GM23338 (cell line): Measurements from ENCODE around the gene NHS. TPM values are rescaled to one million over a fixed set of nuclear protein-coding genes. Genes with fewer than 3 reads are reported as not detected.

ENCODE experiments used
- ATAC-seq: fragments of 200-7000 bp; cut with Tn5 transposase; 3 replicates; pipeline ENCODE4 v1.9.1; 2020
- DNase-seq: peaks from one replicate; pipeline ENCODE4 v3.0.0-alpha.2; 2015; ENCODE audit warnings: low spot score
- H2AFZ ChIP-seq: fragments of 200-600 bp; sonication (generic); 2 replicates; pipeline ENCODE4 v1.8.0; 2016; ENCODE audit warnings: antibody characterized with exemption, mild to moderate bottlenecking, moderate library complexity
- H3F3A ChIP-seq: fragments of 200-600 bp; sonication (generic); replicated peaks from 2 replicates; pipeline ENCODE4 v1.8.0; 2017; ENCODE audit warnings: antibody characterized with exemption, mixed run types, low read depth
- H3K27ac ChIP-seq: fragments of 200-600 bp; sonication (generic); 2 replicates; pipeline ENCODE4 v1.6.1; 2016; ENCODE audit warnings: low read depth
- H3K27me3 ChIP-seq: fragments of 200-600 bp; sonication (generic); 2 replicates; pipeline ENCODE4 v1.8.0; 2016; ENCODE audit warnings: mild to moderate bottlenecking, mixed run types, moderate library complexity; ENCODE audit not compliant: insufficient read depth
- H3K36me3 ChIP-seq: fragments of 200-600 bp; sonication (generic); 2 replicates; pipeline ENCODE4 v1.8.0; 2016; ENCODE audit warnings: mild to moderate bottlenecking; ENCODE audit not compliant: insufficient read depth
- H3K4me1 ChIP-seq: fragments of 200-600 bp; sonication (generic); 2 replicates; pipeline ENCODE4 v1.8.0; 2016; ENCODE audit warnings: mild to moderate bottlenecking, moderate library complexity; ENCODE audit not compliant: insufficient read depth
- H3K4me2 ChIP-seq: fragments of 200-600 bp; sonication (generic); 2 replicates; pipeline ENCODE4 v1.7.1; 2017; ENCODE audit warnings: mixed run types
- H3K4me3 ChIP-seq: fragments of 200-600 bp; sonication (generic); 2 replicates; pipeline ENCODE4 v1.6.1; 2016; ENCODE audit warnings: mixed run types
- H3K79me2 ChIP-seq: fragments of 200-600 bp; sonication (generic); replicated peaks from 2 replicates; pipeline ENCODE4 v1.8.0; 2017; ENCODE audit warnings: mild to moderate bottlenecking; ENCODE audit not compliant: insufficient read depth
- H3K9me2 ChIP-seq: fragments of 200-600 bp; sonication (generic); 2 replicates; pipeline ENCODE4 v1.8.0; 2017; ENCODE audit not compliant: insufficient read depth
- H4K20me1 ChIP-seq: fragments of 200-600 bp; sonication (generic); replicated peaks from 2 replicates; pipeline ENCODE4 v1.8.0; 2017; ENCODE audit warnings: mild to moderate bottlenecking; ENCODE audit not compliant: insufficient read depth
- H3K27ac Mint-ChIP-seq: 2 replicates; pipeline ENCODE4 v1.8.0; 2020; ENCODE audit warnings: inconsistent platforms, mild to moderate bottlenecking, moderate library complexity, mixed read lengths
- H3K27me3 Mint-ChIP-seq: 3 replicates; pipeline ENCODE4 v1.8.0; 2022; ENCODE audit warnings: low read depth, mild to moderate bottlenecking, moderate library complexity, mixed read lengths, inconsistent platforms; ENCODE audit not compliant: insufficient read depth, poor library complexity
- H3K36me3 Mint-ChIP-seq: 3 replicates; pipeline ENCODE4 v1.8.0; 2021; ENCODE audit warnings: low read depth, mild to moderate bottlenecking, inconsistent platforms, moderate library complexity, mixed read lengths
- H3K4me1 Mint-ChIP-seq: 3 replicates; pipeline ENCODE4 v1.8.0; 2020; ENCODE audit warnings: mild to moderate bottlenecking, inconsistent platforms, mixed read lengths
- H3K4me3 Mint-ChIP-seq: 3 replicates; pipeline ENCODE4 v1.8.0; 2021; ENCODE audit warnings: moderate library complexity, mild to moderate bottlenecking, inconsistent platforms, mixed read lengths
- H3K9me3 Mint-ChIP-seq: 3 replicates; pipeline ENCODE4 v1.8.0; 2020; ENCODE audit warnings: moderate library complexity, mild to moderate bottlenecking, inconsistent platforms, mixed read lengths
- CREB1 ChIP-seq: fragments of 250-450 bp; sonication (Bioruptor Pico); IDR thresholded peaks from 2 replicates; pipeline ENCODE4 v1.5.0; 2020; ENCODE audit warnings: low read depth, mild to moderate bottlenecking, moderate library complexity
- EZH2 ChIP-seq: fragments of 200-600 bp; sonication (generic); IDR thresholded peaks from one replicate; pipeline ENCODE4 v1.8.0; 2017; ENCODE audit warnings: antibody characterized with exemption, mild to moderate bottlenecking, low read depth; ENCODE audit not compliant: unreplicated experiment
- EZH2phosphoT487 ChIP-seq: fragments of 200-600 bp; sonication (generic); IDR thresholded peaks from one replicate; pipeline ENCODE4 v1.8.1; 2018; ENCODE audit warnings: antibody characterized with exemption; ENCODE audit not compliant: unreplicated experiment
- JUNB ChIP-seq: IDR thresholded peaks from one replicate; pipeline ENCODE4 v1.6.1; 2016; ENCODE audit warnings: antibody characterized with exemption; ENCODE audit not compliant: unreplicated experiment
- NANOG ChIP-seq: IDR thresholded peaks from 2 replicates; pipeline ENCODE4 v1.6.1; 2016; ENCODE audit warnings: antibody characterized with exemption, borderline replicate concordance
- POLR2AphosphoS5 ChIP-seq: IDR thresholded peaks from 2 replicates; pipeline ENCODE4 v1.6.1; 2016; ENCODE audit warnings: antibody characterized with exemption, low read depth
- STAT1 ChIP-seq: IDR thresholded peaks from one replicate; pipeline ENCODE4 v1.6.1; 2016; ENCODE audit warnings: antibody characterized with exemption; ENCODE audit not compliant: unreplicated experiment
- ZNF114 ChIP-seq: fragments of 250-450 bp; sonication (Bioruptor Pico); IDR thresholded peaks from 2 replicates; pipeline ENCODE4 v1.5.0; 2020; ENCODE audit warnings: mild to moderate bottlenecking, moderate library complexity
- ZNF331 ChIP-seq: fragments of 250-450 bp; sonication (Bioruptor Pico); IDR thresholded peaks from 2 replicates; pipeline ENCODE4 v1.5.0; 2020; ENCODE audit warnings: low read depth, mild to moderate bottlenecking, moderate library complexity
- polyA plus RNA-seq: library from polyadenylated mRNA; unstranded; fragments of >200 nt; fragmentation: Nextera tagmentation; extraction: Ambion mirVana; gene quantifications from 2 replicates; pipeline ENCODE4 v1.2.1, GENCODE V29; 2016
- total RNA-seq: library from RNA; depleted of rRNA; stranded (reverse); fragments of >200 nt; shearing (Covaris generic); gene quantifications from 2 replicates; pipeline ENCODE4 v1.2.3, GENCODE V29; 2014
- TF ChIP-seq, protein P1 (sequence below): IDR thresholded peaks from one replicate; pipeline ENCODE4 v1.6.1; 2018; ENCODE audit warnings: antibody characterized with exemption; ENCODE audit not compliant: unreplicated experiment
- TF ChIP-seq, protein P2 (sequence below): fragments of 250-450 bp; sonication (Bioruptor Pico); IDR thresholded peaks from 2 replicates; pipeline ENCODE4 v1.5.0; 2020; ENCODE audit warnings: mild to moderate bottlenecking, moderate library complexity
- TF ChIP-seq, protein P3 (sequence below): IDR thresholded peaks from 2 replicates; pipeline ENCODE4 v1.6.1; 2016; ENCODE audit warnings: antibody characterized with exemption
- TF ChIP-seq, protein P4 (sequence below), 2 experiments: fragments of 200-600 bp in 1 of 2; sonication (generic) in 1 of 2; conservative IDR thresholded peaks; 2 replicates each; pipeline versions ENCODE4 v1.5.1 to v1.6.1; 2016 to 2017; ENCODE audit warnings: antibody characterized with exemption in 2 of 2, low read depth in 2 of 2, mild to moderate bottlenecking in 2 of 2, moderate library complexity in 1 of 2

The NHS gene
- total and polyA plus RNA-seq, 2 experiments from 2014 or later, result 1.8 to 8.2 TPM

DNA sequence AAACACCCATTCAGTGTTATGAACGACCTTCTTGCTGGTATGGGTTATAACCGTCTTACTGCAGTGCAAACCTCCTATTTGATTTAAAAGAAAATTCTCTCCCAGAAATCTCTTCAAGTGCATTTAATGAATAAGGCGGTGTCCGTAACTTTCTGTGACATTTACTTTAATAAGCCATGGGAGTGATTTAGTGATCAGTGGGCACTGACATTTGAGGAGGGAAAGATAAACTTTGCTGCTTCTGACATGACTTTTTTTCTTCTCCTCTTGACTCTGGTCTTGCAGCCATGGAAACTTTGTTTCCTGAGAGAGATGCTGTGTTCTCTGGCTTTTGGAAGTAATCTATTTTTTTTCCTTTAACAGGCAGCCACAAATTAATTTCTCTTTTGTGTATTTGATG lies 106.1 kb downstream of the NHS start:
- H3K27me3 Mint-ChIP-seq, result no peaks in the 10 kb centered on the region
- Histone ChIP-seq H3K79me2 (no peaks in the 10 kb centered on the region), H3F3A (no peaks in the 10 kb centered on the region), H2AFZ (no peak overlapping the region), H3K27me3 (no peaks in the 10 kb centered on the region), H3K4me2 (no peak overlapping the region), H3K9me2 (no peaks in the 10 kb centered on the region), H3K4me1 (peaks cover 5% of the 10 kb centered on the region; the same call in 1 of the 2 replicates), H4K20me1 (no peaks in the 10 kb centered on the region), H3K4me3 (no peak overlapping the region), H3K27ac (no peak overlapping the region), H3K36me3 (no peaks in the 10 kb centered on the region)
- H3K4me3 Mint-ChIP-seq, result no peak overlapping the region
- H3K4me1 Mint-ChIP-seq, result peaks cover 16% of the 10 kb centered on the region
- H3K27ac Mint-ChIP-seq, result no peak overlapping the region
- DNase-seq (no peak), ATAC-seq (no peak)
- no peaks in the 10 kb centered on the region for H3K9me3 Mint-ChIP-seq
- H3K36me3 Mint-ChIP-seq, result no peaks in the 10 kb centered on the region
- TF ChIP-seq, protein P1, sequence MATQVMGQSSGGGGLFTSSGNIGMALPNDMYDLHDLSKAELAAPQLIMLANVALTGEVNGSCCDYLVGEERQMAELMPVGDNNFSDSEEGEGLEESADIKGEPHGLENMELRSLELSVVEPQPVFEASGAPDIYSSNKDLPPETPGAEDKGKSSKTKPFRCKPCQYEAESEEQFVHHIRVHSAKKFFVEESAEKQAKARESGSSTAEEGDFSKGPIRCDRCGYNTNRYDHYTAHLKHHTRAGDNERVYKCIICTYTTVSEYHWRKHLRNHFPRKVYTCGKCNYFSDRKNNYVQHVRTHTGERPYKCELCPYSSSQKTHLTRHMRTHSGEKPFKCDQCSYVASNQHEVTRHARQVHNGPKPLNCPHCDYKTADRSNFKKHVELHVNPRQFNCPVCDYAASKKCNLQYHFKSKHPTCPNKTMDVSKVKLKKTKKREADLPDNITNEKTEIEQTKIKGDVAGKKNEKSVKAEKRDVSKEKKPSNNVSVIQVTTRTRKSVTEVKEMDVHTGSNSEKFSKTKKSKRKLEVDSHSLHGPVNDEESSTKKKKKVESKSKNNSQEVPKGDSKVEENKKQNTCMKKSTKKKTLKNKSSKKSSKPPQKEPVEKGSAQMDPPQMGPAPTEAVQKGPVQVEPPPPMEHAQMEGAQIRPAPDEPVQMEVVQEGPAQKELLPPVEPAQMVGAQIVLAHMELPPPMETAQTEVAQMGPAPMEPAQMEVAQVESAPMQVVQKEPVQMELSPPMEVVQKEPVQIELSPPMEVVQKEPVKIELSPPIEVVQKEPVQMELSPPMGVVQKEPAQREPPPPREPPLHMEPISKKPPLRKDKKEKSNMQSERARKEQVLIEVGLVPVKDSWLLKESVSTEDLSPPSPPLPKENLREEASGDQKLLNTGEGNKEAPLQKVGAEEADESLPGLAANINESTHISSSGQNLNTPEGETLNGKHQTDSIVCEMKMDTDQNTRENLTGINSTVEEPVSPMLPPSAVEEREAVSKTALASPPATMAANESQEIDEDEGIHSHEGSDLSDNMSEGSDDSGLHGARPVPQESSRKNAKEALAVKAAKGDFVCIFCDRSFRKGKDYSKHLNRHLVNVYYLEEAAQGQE, result no peak
- TF ChIP-seq, protein P2, sequence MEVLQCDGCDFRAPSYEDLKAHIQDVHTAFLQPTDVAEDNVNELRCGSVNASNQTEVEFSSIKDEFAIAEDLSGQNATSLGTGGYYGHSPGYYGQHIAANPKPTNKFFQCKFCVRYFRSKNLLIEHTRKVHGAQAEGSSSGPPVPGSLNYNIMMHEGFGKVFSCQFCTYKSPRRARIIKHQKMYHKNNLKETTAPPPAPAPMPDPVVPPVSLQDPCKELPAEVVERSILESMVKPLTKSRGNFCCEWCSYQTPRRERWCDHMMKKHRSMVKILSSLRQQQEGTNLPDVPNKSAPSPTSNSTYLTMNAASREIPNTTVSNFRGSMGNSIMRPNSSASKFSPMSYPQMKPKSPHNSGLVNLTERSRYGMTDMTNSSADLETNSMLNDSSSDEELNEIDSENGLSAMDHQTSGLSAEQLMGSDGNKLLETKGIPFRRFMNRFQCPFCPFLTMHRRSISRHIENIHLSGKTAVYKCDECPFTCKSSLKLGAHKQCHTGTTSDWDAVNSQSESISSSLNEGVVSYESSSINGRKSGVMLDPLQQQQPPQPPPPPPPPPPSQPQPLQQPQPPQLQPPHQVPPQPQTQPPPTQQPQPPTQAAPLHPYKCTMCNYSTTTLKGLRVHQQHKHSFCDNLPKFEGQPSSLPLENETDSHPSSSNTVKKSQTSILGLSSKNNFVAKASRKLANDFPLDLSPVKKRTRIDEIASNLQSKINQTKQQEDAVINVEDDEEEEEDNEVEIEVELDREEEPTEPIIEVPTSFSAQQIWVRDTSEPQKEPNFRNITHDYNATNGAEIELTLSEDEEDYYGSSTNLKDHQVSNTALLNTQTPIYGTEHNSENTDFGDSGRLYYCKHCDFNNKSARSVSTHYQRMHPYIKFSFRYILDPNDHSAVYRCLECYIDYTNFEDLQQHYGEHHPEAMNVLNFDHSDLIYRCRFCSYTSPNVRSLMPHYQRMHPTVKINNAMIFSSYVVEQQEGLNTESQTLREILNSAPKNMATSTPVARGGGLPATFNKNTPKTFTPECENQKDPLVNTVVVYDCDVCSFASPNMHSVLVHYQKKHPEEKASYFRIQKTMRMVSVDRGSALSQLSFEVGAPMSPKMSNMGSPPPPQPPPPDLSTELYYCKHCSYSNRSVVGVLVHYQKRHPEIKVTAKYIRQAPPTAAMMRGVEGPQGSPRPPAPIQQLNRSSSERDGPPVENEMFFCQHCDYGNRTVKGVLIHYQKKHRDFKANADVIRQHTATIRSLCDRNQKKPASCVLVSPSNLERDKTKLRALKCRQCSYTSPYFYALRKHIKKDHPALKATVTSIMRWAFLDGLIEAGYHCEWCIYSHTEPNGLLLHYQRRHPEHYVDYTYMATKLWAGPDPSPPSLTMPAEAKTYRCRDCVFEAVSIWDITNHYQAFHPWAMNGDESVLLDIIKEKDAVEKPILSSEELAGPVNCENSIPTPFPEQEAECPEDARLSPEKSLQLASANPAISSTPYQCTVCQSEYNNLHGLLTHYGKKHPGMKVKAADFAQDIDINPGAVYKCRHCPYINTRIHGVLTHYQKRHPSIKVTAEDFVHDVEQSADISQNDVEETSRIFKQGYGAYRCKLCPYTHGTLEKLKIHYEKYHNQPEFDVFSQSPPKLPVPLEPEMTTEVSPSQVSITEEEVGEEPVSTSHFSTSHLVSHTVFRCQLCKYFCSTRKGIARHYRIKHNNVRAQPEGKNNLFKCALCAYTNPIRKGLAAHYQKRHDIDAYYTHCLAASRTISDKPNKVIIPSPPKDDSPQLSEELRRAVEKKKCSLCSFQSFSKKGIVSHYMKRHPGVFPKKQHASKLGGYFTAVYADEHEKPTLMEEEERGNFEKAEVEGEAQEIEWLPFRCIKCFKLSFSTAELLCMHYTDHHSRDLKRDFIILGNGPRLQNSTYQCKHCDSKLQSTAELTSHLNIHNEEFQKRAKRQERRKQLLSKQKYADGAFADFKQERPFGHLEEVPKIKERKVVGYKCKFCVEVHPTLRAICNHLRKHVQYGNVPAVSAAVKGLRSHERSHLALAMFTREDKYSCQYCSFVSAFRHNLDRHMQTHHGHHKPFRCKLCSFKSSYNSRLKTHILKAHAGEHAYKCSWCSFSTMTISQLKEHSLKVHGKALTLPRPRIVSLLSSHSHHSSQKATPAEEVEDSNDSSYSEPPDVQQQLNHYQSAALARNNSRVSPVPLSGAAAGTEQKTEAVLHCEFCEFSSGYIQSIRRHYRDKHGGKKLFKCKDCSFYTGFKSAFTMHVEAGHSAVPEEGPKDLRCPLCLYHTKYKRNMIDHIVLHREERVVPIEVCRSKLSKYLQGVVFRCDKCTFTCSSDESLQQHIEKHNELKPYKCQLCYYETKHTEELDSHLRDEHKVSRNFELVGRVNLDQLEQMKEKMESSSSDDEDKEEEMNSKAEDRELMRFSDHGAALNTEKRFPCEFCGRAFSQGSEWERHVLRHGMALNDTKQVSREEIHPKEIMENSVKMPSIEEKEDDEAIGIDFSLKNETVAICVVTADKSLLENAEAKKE (CRISPR knock-in tag), result no peak
- TF ChIP-seq NANOG, result no peak
- TF ChIP-seq EZH2, result no peak
- no peak for TF ChIP-seq ZNF114 (CRISPR knock-in tag)
- TF ChIP-seq POLR2AphosphoS5, result no peak
- TF ChIP-seq CREB1 (CRISPR knock-in tag), result no peak
- TF ChIP-seq, protein P3, sequence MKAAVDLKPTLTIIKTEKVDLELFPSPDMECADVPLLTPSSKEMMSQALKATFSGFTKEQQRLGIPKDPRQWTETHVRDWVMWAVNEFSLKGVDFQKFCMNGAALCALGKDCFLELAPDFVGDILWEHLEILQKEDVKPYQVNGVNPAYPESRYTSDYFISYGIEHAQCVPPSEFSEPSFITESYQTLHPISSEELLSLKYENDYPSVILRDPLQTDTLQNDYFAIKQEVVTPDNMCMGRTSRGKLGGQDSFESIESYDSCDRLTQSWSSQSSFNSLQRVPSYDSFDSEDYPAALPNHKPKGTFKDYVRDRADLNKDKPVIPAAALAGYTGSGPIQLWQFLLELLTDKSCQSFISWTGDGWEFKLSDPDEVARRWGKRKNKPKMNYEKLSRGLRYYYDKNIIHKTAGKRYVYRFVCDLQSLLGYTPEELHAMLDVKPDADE, result no peak
- TF ChIP-seq STAT1, result no peak
- TF ChIP-seq JUNB, result no peak
- no peak for TF ChIP-seq EZH2phosphoT487
- TF ChIP-seq, protein P4, sequence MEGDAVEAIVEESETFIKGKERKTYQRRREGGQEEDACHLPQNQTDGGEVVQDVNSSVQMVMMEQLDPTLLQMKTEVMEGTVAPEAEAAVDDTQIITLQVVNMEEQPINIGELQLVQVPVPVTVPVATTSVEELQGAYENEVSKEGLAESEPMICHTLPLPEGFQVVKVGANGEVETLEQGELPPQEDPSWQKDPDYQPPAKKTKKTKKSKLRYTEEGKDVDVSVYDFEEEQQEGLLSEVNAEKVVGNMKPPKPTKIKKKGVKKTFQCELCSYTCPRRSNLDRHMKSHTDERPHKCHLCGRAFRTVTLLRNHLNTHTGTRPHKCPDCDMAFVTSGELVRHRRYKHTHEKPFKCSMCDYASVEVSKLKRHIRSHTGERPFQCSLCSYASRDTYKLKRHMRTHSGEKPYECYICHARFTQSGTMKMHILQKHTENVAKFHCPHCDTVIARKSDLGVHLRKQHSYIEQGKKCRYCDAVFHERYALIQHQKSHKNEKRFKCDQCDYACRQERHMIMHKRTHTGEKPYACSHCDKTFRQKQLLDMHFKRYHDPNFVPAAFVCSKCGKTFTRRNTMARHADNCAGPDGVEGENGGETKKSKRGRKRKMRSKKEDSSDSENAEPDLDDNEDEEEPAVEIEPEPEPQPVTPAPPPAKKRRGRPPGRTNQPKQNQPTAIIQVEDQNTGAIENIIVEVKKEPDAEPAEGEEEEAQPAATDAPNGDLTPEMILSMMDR (conservative IDR thresholded peaks at IDR 0.05; ENCODE audit: low read depth in 2 of 2), result no peak
- no peak for TF ChIP-seq ZNF331 (CRISPR knock-in tag)
